ENCODE results near the gene FCER1G. TPM values are rescaled to one million over a fixed set of nuclear protein-coding genes. Genes with fewer than 3 reads are reported as not detected.

FCER1G gene
- total and polyA plus RNA-seq, 9 of the 15 experiments (the other 6 are each of a cell fraction or from before 2014, with no cell fraction given) = 0.15 to 0.69 (median 0.31) TPM; not detected in 2

GRCh38 chr1:161260376-161261260, 45.5 kb downstream of the FCER1G start:
- in situ Hi-C loops (cut with MboI) (no loop called here), intact Hi-C loops (cut with micrococcal nuclease) (no loop called here)
- ChIA-PET POLR2A (interaction anchor here (0.6 to 2.1 kb wide), 6 partner anchors 10 to 32 kb away, joined by 3 to 6 read pairs (median 4); no protein-coding TSS in a partner anchor), CTCF (ENCODE audit: low intra/inter-chr PET ratio) (no interaction called here)
- Histone ChIP-seq H3K9ac (ENCODE audit: insufficient read depth in 1 of 2, low read depth in 2 of 2, low read length in 2 of 2) (no peak overlapping the region), H3K27ac (ENCODE audit: extremely low read depth, low read depth, low read length) (no peak overlapping the region), H4K20me1 (replicated peaks; ENCODE audit: control insufficient read depth, insufficient read depth, low read length) (no peaks in the 10 kb centered on the region), H2AFZ (ENCODE audit: low read depth, low read length) (no peak overlapping the region), H3K27me3 (ENCODE audit: control insufficient read depth in 2 of 2, insufficient read depth in 2 of 2, low read length in 2 of 2) (peaks cover 33 to 39% of the 10 kb centered on the region in 2 experiments; a peak in 4 of 5 replicates), H3K79me2 (ENCODE audit: control insufficient read depth, insufficient read depth, low read length) (no peaks in the 10 kb centered on the region), H3K4me1 (replicated peaks in 1 of 2; ENCODE audit: control insufficient read depth in 2 of 2, insufficient read depth in 2 of 2, low read length in 2 of 2) (peaks cover 0 to 7% of the 10 kb centered on the region in 2 experiments; a peak in 3 of 5 replicates), H3K36me3 (ENCODE audit: control insufficient read depth, insufficient read depth, low read length) (no peaks in the 10 kb centered on the region), H3K9me1 (ENCODE audit: control insufficient read depth, insufficient read depth, low read length) (no peaks in the 10 kb centered on the region), H3K4me2 (ENCODE audit: insufficient read depth, low read length) (no peak overlapping the region), H3K9me3 (replicated peaks; ENCODE audit: control insufficient read depth, insufficient read depth, low read depth, low read length) (peaks cover 2% of the 10 kb centered on the region; the same call in 1 of the 2 replicates), H3K4me3 (no peak overlapping the region)
- WGBS (ENCODE audit: insufficient coverage, low coverage, missing lambda C conversion rate) = 0% methylated on average over 9 of the region's 9 CpGs
- TF ChIP-seq ZC3H8 (IDR thresholded peaks at IDR 0.05) = no peak
- TF ChIP-seq, protein P1, sequence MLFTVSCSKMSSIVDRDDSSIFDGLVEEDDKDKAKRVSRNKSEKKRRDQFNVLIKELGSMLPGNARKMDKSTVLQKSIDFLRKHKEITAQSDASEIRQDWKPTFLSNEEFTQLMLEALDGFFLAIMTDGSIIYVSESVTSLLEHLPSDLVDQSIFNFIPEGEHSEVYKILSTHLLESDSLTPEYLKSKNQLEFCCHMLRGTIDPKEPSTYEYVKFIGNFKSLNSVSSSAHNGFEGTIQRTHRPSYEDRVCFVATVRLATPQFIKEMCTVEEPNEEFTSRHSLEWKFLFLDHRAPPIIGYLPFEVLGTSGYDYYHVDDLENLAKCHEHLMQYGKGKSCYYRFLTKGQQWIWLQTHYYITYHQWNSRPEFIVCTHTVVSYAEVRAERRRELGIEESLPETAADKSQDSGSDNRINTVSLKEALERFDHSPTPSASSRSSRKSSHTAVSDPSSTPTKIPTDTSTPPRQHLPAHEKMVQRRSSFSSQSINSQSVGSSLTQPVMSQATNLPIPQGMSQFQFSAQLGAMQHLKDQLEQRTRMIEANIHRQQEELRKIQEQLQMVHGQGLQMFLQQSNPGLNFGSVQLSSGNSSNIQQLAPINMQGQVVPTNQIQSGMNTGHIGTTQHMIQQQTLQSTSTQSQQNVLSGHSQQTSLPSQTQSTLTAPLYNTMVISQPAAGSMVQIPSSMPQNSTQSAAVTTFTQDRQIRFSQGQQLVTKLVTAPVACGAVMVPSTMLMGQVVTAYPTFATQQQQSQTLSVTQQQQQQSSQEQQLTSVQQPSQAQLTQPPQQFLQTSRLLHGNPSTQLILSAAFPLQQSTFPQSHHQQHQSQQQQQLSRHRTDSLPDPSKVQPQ (CRISPR knock-in tag; IDR thresholded peaks at IDR 0.05; ENCODE audit: borderline replicate concordance) = no peak
- TF ChIP-seq ZNF766 (CRISPR knock-in tag; conservative IDR thresholded peaks at IDR 0.05) = no peak
- TF ChIP-seq PHB (CRISPR knock-in tag; IDR thresholded peaks at IDR 0.05) = no peak
- TF ChIP-seq CEBPB (tag; IDR thresholded peaks at IDR 0.05) = no peak
- TF ChIP-seq STAT5B (CRISPR knock-in tag; IDR thresholded peaks at IDR 0.05) = no peak
- no peak for TF ChIP-seq CGGBP1 (CRISPR knock-in tag; IDR thresholded peaks at IDR 0.05)
- TF ChIP-seq CBX5 (IDR thresholded peaks at IDR 0.05; ENCODE audit: borderline replicate concordance, low read depth) = no peak
- no peak for TF ChIP-seq ERF (CRISPR knock-in tag; IDR thresholded peaks at IDR 0.05)
- TF ChIP-seq ASH1L (IDR thresholded peaks at IDR 0.05; ENCODE audit: borderline replicate concordance, low read depth, partially characterized antibody) = no peak
- no peak for TF ChIP-seq ZNF143 (CRISPR knock-in tag; IDR thresholded peaks at IDR 0.05)
- TF ChIP-seq PCBP2 (IDR thresholded peaks at IDR 0.05; ENCODE audit: low read depth, low read length, poor library complexity, severe bottlenecking) = no peak
- no TSS peak for BruUV-seq (replicated peaks)
- no peak for ATAC-seq
- no peak for FAIRE-seq
- DNase-seq (ENCODE audit: extremely low read depth in 1 of 4, low spot score in 3 of 4) = no peak
